Breast epithelium (tissue), 4 donors: ENCODE results near the gene GPR152. TPM values are rescaled to one million over a fixed set of nuclear protein-coding genes. Genes with fewer than 3 reads are reported as not detected.

ENCODE experiments used
- DNase-seq, 2 donors: peaks; one replicate each; pipeline ENCODE4 v3.0.0-alpha.2; 2019; ENCODE audit warnings: low spot score in 2 of 2
- H3K27ac ChIP-seq, 2 donors: fragments of 200-600 bp; sonication (generic) in 1 of 2; one replicate each; pipeline ENCODE4 v1.5.1; 2016 to 2019; ENCODE audit warnings: mild to moderate bottlenecking in 1 of 2
- H3K27me3 ChIP-seq, 2 donors: fragments of 200-600 bp; sonication (generic) in 1 of 2; one replicate each; pipeline versions ENCODE4 v1.5.1 to v1.6.0; 2017 to 2019; ENCODE audit warnings: control low read depth in 1 of 2, mild to moderate bottlenecking in 1 of 2
- H3K36me3 ChIP-seq: fragments of 200-600 bp; one replicate; pipeline ENCODE4 v1.5.1; 2019
- H3K4me1 ChIP-seq, 2 donors: fragments of 200-600 bp; sonication (generic); one replicate each; pipeline ENCODE4 v1.5.1; 2016 to 2019; ENCODE audit warnings: control low read depth in 1 of 2
- H3K4me3 ChIP-seq, 3 donors: fragments of 200-600 bp; sonication (generic); 1 replicate in 2 of 3; 2 replicates in 1 of 3; pipeline ENCODE4 v1.5.1; 2016 to 2019; ENCODE audit warnings: mild to moderate bottlenecking in 3 of 3, moderate library complexity in 2 of 3
- H3K9me3 ChIP-seq, 2 donors: fragments of 200-600 bp; sonication (generic) in 1 of 2; one replicate each; pipeline ENCODE4 v1.5.1; 2016 to 2019; ENCODE audit warnings: control low read depth in 1 of 2
- CTCF ChIP-seq, 3 donors: fragments of 450-650 bp; IDR thresholded peaks; one replicate each; pipeline ENCODE4 v1.5.1; 2016 to 2017; ENCODE audit warnings: antibody characterized with exemption in 3 of 3, mild to moderate bottlenecking in 3 of 3, moderate library complexity in 3 of 3
- POLR2A ChIP-seq: fragments of 450-650 bp; IDR thresholded peaks from one replicate; pipeline ENCODE4 v1.6.1; 2016; ENCODE audit warnings: antibody characterized with exemption, mild to moderate bottlenecking, moderate library complexity
- POLR2AphosphoS5 ChIP-seq, 3 donors: sonication (generic); formaldehyde crosslinking; IDR thresholded peaks; one replicate each; pipeline ENCODE4 v1.6.1; 2017; ENCODE audit warnings: antibody characterized with exemption in 3 of 3
- intact Hi-C: fragments of 100-400 bp; cut with DNase I; formaldehyde crosslinking; loops from one replicate; pipeline ENCODE4 v1.15.1; 2023; ENCODE audit warnings: low total_unique reads
- total RNA-seq, 3 donors: library from RNA; depleted of rRNA; stranded (reverse); fragments of >200 nt; gene quantifications; one replicate each; pipeline ENCODE4 v1.1.0, GENCODE V29; 2016

GPR152 gene
- total RNA-seq, 3 donors from 2014 or later: not detected

GRCh38 chr11:67450796-67451657 lies 1.5 kb downstream of the GPR152 start:
- no peaks in the 10 kb centered on the region for H3K9me3 ChIP-seq
- no peak for TF ChIP-seq CTCF (IDR thresholded peaks at IDR 0.05)
- no peak for TF ChIP-seq POLR2A
- TF ChIP-seq POLR2AphosphoS5 (IDR thresholded peaks at IDR 0.05): no peak
- no peaks in the 10 kb centered on the region for H3K4me1 ChIP-seq
- no peak overlapping the region for H3K4me3 ChIP-seq
- H3K36me3 ChIP-seq: no peaks in the 10 kb centered on the region
- H3K27ac ChIP-seq: peak overlapping the region in 1 of 2 donors; percentile 76
- no peak for DNase-seq
- intact Hi-C loops: no loop called here
- H3K27me3 ChIP-seq: peaks cover 0 to 2% of the 10 kb centered on the region in 2 donors

DNA sequence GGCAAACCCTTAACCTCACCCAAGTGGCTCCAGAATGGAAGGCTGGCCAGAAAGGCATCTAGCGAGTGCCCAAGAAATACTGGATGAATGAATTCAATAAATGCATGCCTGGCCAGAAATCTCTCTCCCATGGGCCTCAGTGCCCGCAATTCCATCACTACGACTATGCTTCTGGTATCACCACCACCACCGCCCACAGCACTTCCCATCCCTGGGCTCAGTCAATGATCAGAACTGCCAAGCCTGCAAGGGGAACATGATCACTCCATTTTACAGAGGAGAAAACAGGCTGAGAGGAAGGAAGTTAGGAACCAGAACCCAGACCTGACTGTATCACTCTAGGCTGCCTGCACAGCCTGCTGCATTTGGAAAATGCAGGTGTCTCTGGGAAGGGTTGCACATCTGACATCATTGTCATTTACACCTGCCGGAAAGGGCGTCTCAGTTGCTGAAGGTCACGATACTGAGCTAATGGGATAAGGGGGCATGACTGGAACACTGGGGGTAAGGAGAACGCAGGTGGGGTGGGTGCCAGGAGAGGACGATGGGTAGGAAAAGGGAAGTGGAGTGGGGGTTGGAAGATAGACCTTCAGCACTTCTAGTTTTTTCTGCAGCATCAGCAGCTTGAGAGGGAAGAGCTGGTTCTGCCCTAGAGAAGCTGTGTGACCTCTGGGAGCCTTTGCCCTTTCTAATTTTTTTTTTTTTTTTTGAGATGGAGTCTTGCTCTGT lies 3.2 kb downstream of the GPR152 start:
- intact Hi-C loops: no loop called here
- H3K36me3 ChIP-seq: no peaks in the 10 kb centered on the region
- H3K4me3 ChIP-seq: no peak overlapping the region
- H3K4me1 ChIP-seq: no peaks in the 10 kb centered on the region
- no peaks in the 10 kb centered on the region for H3K27me3 ChIP-seq
- TF ChIP-seq POLR2A (no peak), POLR2AphosphoS5 (IDR thresholded peaks at IDR 0.05) (no peak), CTCF (IDR thresholded peaks at IDR 0.05) (no peak)
- no peak overlapping the region for H3K27ac ChIP-seq
- H3K9me3 ChIP-seq: no peaks in the 10 kb centered on the region
- no peak for DNase-seq

DNA sequence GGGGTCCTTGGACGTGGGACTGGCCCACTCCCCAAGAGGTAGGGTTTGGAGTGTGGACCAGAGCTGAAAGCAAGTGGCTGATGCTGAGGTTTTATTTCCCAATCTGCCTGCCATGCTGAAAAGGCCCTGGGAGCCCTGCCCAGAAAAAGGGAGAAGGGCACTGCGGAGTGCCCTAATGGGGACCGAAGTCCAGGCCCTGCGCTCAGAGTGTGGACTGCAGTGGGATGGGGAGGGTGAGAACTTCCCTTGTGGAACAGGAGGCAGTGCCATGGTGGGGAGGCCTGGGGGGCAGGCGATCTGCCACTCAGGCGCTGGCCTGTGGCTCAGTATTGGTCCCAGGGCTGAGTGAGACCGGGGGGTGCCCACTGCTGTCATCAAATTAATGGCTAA lies 4.3 kb downstream of the GPR152 start:
- Histone ChIP-seq H3K4me3 (no peak overlapping the region), H3K36me3 (no peaks in the 10 kb centered on the region), H3K9me3 (no peaks in the 10 kb centered on the region), H3K27me3 (no peaks in the 10 kb centered on the region), H3K27ac (no peak overlapping the region), H3K4me1 (no peaks in the 10 kb centered on the region)
- no peak for TF ChIP-seq POLR2AphosphoS5 (IDR thresholded peaks at IDR 0.05)
- TF ChIP-seq POLR2A: no peak
- TF ChIP-seq CTCF (IDR thresholded peaks at IDR 0.05): no peak
- no peak for DNase-seq
- intact Hi-C loops: no loop called here

DNA sequence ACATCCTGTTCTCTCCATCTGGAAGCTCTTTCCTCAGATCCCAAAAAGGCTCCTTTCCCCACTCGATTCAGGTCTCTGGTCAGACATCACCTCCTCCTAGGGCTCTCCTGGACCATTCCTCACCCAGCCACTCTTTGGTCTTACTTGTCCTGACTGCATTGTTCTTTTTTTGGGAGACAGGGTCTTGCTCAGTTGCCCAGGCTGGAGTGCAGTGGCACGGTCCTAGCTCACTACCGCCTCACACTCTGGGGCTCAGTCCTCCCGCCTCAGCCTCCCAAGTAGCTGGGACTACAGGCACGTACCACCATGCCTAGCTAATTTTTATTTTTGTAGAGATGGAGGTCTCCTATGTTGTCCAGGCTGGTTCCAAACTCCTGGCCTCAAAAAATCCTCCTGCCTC lies 7.0 kb downstream of the GPR152 start:
- no peaks in the 10 kb centered on the region for H3K36me3 ChIP-seq
- intact Hi-C loops: no loop called here
- peaks cover 0 to 7% of the 10 kb centered on the region in 2 donors for H3K4me1 ChIP-seq
- TF ChIP-seq POLR2AphosphoS5 (IDR thresholded peaks at IDR 0.05) (no peak), CTCF (IDR thresholded peaks at IDR 0.05) (no peak), POLR2A (no peak)
- no peaks in the 10 kb centered on the region for H3K9me3 ChIP-seq
- no peak for DNase-seq
- no peak overlapping the region for H3K27ac ChIP-seq
- no peak overlapping the region for H3K4me3 ChIP-seq
- H3K27me3 ChIP-seq: no peaks in the 10 kb centered on the region
